ENCODE data around the gene CCDC120. TPM values are rescaled to one million over a fixed set of nuclear protein-coding genes. Genes with fewer than 3 reads are reported as not detected.

The CCDC120 gene
- total RNA-seq, 1 donor from 2014 or later = 14.7 TPM

DNA sequence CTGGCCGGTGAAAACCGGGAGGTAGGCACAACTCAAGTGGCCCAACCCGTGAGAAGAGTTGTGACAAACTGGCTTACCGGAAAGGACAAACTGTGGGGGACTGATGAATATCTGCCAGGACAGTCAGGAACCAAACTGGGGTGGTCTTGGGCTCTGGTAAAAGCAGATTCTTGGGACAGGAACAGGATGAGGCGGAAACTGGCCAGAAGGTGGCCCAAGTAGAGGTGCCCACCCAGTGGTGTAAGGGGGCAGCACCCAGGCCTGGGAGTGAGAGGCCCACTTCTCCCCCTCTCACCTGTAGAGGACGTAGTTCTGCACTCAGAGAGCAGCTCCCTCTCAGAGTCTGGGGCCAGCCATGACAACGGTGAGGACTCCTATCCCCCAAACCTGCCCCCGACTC lies 5.9 kb downstream of the CCDC120 start:
- peak overlapping the region; percentile 54 for H3K4me3 Mint-ChIP-seq
- no peaks in the 10 kb centered on the region for H3K9me3 Mint-ChIP-seq

DNA sequence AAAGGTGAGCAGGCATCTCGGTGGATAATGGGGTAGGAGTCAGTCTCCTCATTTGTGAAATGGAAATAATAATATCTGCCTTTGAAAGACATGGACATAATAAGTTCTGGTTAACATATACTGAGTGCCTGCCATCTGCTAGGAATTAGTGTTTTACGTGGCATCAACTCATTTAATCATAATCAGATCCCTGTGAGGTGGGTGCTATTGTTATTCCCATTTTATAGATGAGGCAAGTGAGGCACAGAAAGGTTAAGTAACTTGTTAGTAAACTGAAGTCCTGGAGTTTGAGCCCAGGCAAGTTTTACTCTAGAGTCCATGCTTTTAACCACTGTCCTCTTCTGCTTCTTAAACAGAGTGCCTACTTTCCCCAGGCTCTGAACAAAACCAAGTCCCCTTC lies 7.5 kb downstream of the CCDC120 start:
- H3K27me3 Mint-ChIP-seq (ENCODE audit: low read depth) = no peaks in the 10 kb centered on the region
- H3K4me3 Mint-ChIP-seq = no peak overlapping the region
- no peaks in the 10 kb centered on the region for H3K36me3 Mint-ChIP-seq (ENCODE audit: low read depth)
- TF ChIP-seq CTCF (conservative IDR thresholded peaks at IDR 0.05) = no peak
- no peak for DNase-seq (ENCODE audit: low read depth, low spot score)
- no peaks in the 10 kb centered on the region for H3K9me3 Mint-ChIP-seq
- H3K27ac Mint-ChIP-seq (ENCODE audit: unreplicated experiment) = no peak overlapping the region
- H3K4me1 Mint-ChIP-seq = no peaks in the 10 kb centered on the region

More for the DNA sequence above, 5.9 kb downstream of the CCDC120 start:
- H3K4me1 Mint-ChIP-seq = no peaks in the 10 kb centered on the region
- H3K27me3 Mint-ChIP-seq (ENCODE audit: low read depth) = no peaks in the 10 kb centered on the region
- H3K27ac Mint-ChIP-seq (ENCODE audit: unreplicated experiment) = peak overlapping the region; percentile 57
- H3K36me3 Mint-ChIP-seq (ENCODE audit: low read depth) = no peaks in the 10 kb centered on the region
- TF ChIP-seq CTCF (conservative IDR thresholded peaks at IDR 0.05) = no peak
- no peak for DNase-seq (ENCODE audit: low read depth, low spot score)

DNA sequence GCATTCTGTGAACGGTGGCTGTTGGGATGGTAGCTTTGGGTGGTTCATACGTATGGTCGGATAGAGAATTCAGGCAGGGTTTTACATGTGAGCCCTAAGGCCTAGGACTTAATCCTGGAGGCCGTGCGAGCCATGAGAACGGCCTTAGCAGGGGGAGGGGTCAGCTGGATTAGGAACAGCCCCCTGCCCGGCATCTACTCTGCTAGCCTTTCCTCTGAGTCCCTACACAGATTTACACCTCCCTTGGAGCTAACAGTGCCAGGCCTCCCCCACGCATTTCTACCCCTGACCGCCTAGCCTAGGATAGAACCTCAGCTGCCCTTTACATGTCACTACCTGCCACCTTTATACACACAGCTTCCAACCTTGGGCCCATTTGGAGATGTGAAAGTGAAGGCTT lies 7.9 kb downstream of the CCDC120 start:
- Mint-ChIP-seq H3K27me3 (ENCODE audit: low read depth) (no peaks in the 10 kb centered on the region), H3K36me3 (ENCODE audit: low read depth) (no peaks in the 10 kb centered on the region), H3K4me3 (no peak overlapping the region), H3K4me1 (no peaks in the 10 kb centered on the region), H3K27ac (ENCODE audit: unreplicated experiment) (no peak overlapping the region), H3K9me3 (no peaks in the 10 kb centered on the region)
- TF ChIP-seq CTCF (conservative IDR thresholded peaks at IDR 0.05) = no peak
- no peak for DNase-seq (ENCODE audit: low read depth, low spot score)

DNA sequence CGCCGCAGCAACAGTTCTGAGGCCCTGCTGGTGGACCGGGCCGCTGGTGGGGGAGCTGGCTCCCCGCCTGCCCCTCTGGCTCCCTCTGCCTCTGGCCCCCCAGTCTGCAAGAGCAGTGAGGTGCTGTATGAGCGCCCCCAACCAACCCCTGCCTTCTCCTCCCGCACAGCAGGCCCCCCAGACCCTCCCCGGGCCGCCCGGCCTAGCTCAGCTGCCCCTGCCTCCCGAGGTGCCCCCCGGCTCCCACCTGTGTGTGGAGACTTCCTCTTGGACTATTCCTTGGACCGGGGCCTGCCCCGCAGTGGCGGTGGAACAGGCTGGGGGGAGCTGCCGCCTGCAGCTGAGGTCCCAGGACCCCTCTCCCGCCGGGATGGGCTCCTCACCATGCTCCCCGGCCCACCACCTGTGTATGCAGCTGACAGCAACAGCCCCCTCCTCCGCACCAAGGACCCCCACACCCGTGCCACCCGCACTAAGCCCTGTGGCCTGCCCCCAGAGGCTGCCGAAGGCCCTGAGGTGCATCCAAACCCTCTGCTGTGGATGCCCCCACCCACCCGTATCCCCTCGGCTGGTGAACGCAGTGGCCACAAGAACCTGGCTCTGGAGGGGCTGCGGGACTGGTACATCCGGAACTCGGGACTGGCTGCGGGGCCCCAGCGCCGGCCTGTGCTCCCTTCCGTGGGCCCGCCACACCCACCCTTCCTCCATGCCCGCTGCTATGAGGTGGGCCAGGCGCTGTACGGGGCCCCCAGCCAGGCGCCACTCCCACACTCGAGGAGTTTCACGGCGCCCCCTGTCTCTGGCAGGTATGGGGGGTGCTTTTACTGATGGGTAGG lies 8.7 kb downstream of the CCDC120 start:
- no peaks in the 10 kb centered on the region for H3K4me1 Mint-ChIP-seq
- no peak for TF ChIP-seq CTCF (conservative IDR thresholded peaks at IDR 0.05)
- no peaks in the 10 kb centered on the region for H3K27me3 Mint-ChIP-seq (ENCODE audit: low read depth)
- peak overlapping the region; percentile 66 for H3K4me3 Mint-ChIP-seq
- no peak overlapping the region for H3K27ac Mint-ChIP-seq (ENCODE audit: unreplicated experiment)
- no peaks in the 10 kb centered on the region for H3K9me3 Mint-ChIP-seq
- peaks cover 2% of the 10 kb centered on the region for H3K36me3 Mint-ChIP-seq (ENCODE audit: low read depth)
- no peak for DNase-seq (ENCODE audit: low read depth, low spot score)

DNA sequence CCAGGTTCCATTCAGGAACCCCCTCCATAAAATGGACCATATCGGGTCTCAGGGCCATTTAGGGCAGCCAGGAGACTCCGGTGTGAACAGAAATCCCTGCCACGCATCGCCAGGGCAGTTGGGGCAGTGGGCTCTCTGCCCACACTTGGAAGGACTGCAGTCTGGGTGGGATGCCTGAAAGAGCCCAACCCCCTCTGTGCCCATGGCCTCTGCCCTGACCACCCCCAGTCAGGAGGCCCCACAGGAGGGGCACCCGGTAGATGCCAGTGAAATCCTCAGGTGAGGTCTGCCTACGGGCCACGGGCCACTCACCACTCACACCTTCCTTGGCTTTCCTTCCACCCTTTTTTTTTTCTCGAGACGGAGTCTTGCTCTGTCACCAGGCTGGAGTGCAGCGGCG lies 10.2 kb downstream of the CCDC120 start:
- no peak for TF ChIP-seq CTCF (conservative IDR thresholded peaks at IDR 0.05)
- Mint-ChIP-seq H3K27ac (ENCODE audit: unreplicated experiment) (no peak overlapping the region), H3K4me3 (no peak overlapping the region), H3K27me3 (ENCODE audit: low read depth) (no peaks in the 10 kb centered on the region), H3K36me3 (ENCODE audit: low read depth) (peaks cover 2% of the 10 kb centered on the region), H3K9me3 (no peaks in the 10 kb centered on the region), H3K4me1 (peaks cover 9% of the 10 kb centered on the region)
- no peak for DNase-seq (ENCODE audit: low read depth, low spot score)
